ENCODE measurements around the gene CRACR2A.

Gene CRACR2A

GRCh38 chr12:3604748-3605586 lies 147.9 kb downstream of the CRACR2A start:
- peak; percentile 71 for ATAC-seq (ENCODE audit: low read depth)
- no peaks in the 10 kb centered on the region for H3K4me1 ChIP-seq (ENCODE audit: insufficient read depth, poor library complexity, severe bottlenecking)
- no peaks in the 10 kb centered on the region for H3K27me3 ChIP-seq (ENCODE audit: insufficient read depth, poor library complexity, severe bottlenecking)
- no peak overlapping the region for H3K4me3 ChIP-seq (ENCODE audit: severe bottlenecking)
- H3K27ac ChIP-seq (ENCODE audit: poor library complexity, severe bottlenecking) = no peak overlapping the region
- H3K9me3 ChIP-seq (ENCODE audit: severe bottlenecking) = no peaks in the 10 kb centered on the region
- H3K36me3 ChIP-seq (ENCODE audit: low read depth) = no peaks in the 10 kb centered on the region
- DNase-seq (ENCODE audit: low spot score) = no peak
- TF ChIP-seq CTCF (IDR thresholded peaks at IDR 0.05; ENCODE audit: poor library complexity, severe bottlenecking) = no peak

- no peak for DNase-seq (ENCODE audit: low spot score)
- no peak for TF ChIP-seq CTCF (IDR thresholded peaks at IDR 0.05; ENCODE audit: poor library complexity, severe bottlenecking)
- no peaks in the 10 kb centered on the region for H3K27me3 ChIP-seq (ENCODE audit: insufficient read depth, poor library complexity, severe bottlenecking)
- H3K36me3 ChIP-seq (ENCODE audit: low read depth) = no peaks in the 10 kb centered on the region
- H3K27ac ChIP-seq (ENCODE audit: poor library complexity, severe bottlenecking) = no peak overlapping the region
- no peak for ATAC-seq (ENCODE audit: low read depth)
- no peaks in the 10 kb centered on the region for H3K4me1 ChIP-seq (ENCODE audit: insufficient read depth, poor library complexity, severe bottlenecking)
- no peak overlapping the region for H3K4me3 ChIP-seq (ENCODE audit: severe bottlenecking)
- no peaks in the 10 kb centered on the region for H3K9me3 ChIP-seq (ENCODE audit: severe bottlenecking)
Observed at GRCh38 chr12:3604286-3604685, 148.6 kb downstream of the CRACR2A start.

- Histone ChIP-seq H3K4me1 (ENCODE audit: insufficient read depth, poor library complexity, severe bottlenecking) (no peaks in the 10 kb centered on the region), H3K36me3 (ENCODE audit: low read depth) (no peaks in the 10 kb centered on the region), H3K4me3 (ENCODE audit: severe bottlenecking) (no peak overlapping the region), H3K27ac (ENCODE audit: poor library complexity, severe bottlenecking) (no peak overlapping the region), H3K9me3 (ENCODE audit: severe bottlenecking) (no peaks in the 10 kb centered on the region), H3K27me3 (ENCODE audit: insufficient read depth, poor library complexity, severe bottlenecking) (no peaks in the 10 kb centered on the region)
- TF ChIP-seq CTCF (IDR thresholded peaks at IDR 0.05; ENCODE audit: poor library complexity, severe bottlenecking) = no peak
- ATAC-seq (ENCODE audit: low read depth) (no peak), DNase-seq (ENCODE audit: low spot score) (no peak)
Observed at GRCh38 chr12:3603576-3603975, 149.3 kb downstream of the CRACR2A start.

GRCh38 chr12:3602488-3602887 lies 150.4 kb downstream of the CRACR2A start:
- no peaks in the 10 kb centered on the region for H3K36me3 ChIP-seq (ENCODE audit: low read depth)
- no peak for ATAC-seq (ENCODE audit: low read depth)
- TF ChIP-seq CTCF (IDR thresholded peaks at IDR 0.05; ENCODE audit: poor library complexity, severe bottlenecking) = no peak

More at GRCh38 chr12:3602488-3602887, 150.4 kb downstream of the CRACR2A start:
- no peak for DNase-seq (ENCODE audit: low spot score)
- no peaks in the 10 kb centered on the region for H3K4me1 ChIP-seq (ENCODE audit: insufficient read depth, poor library complexity, severe bottlenecking)
- no peaks in the 10 kb centered on the region for H3K27me3 ChIP-seq (ENCODE audit: insufficient read depth, poor library complexity, severe bottlenecking)
- no peaks in the 10 kb centered on the region for H3K9me3 ChIP-seq (ENCODE audit: severe bottlenecking)
- no peak overlapping the region for H3K27ac ChIP-seq (ENCODE audit: poor library complexity, severe bottlenecking)
- H3K4me3 ChIP-seq (ENCODE audit: severe bottlenecking) = no peak overlapping the region
